NT2/D1 (cell line): ENCODE data around the gene ZNF24.

ENCODE experiments used
- SUZ12 ChIP-seq: IDR thresholded peaks from 2 replicates; pipeline ENCODE4 v1.6.1; 2011; ENCODE audit not compliant: insufficient read length, insufficient read depth; ENCODE audit errors: extremely low read depth
- YY1 ChIP-seq: IDR thresholded peaks from 2 replicates; pipeline ENCODE4 v1.6.1; 2011; ENCODE audit not compliant: insufficient read length, insufficient read depth

DNA sequence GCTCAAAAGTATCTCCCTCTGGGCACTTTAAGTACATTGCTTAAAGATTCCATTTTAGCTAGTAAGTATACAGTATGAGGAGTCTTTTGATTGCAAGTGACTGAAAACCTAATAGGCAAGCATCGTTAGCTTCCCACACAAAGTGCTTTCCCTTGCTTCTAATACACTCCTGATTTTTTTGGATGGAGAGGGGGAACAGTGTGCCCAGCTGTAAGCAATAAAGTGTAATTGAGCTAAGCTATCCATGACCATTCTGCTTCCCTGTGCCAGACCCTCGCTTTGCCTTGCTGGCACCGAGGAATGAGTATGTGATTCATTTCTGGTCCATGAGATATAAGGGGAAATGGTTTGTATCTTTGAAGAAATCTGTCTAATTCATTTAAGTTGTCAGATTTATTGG is 3.8 kb upstream of the ZNF24 start:
- TF ChIP-seq YY1 (no peak), SUZ12 (no peak)
